ENCODE data around the gene POU6F2.

DNA sequence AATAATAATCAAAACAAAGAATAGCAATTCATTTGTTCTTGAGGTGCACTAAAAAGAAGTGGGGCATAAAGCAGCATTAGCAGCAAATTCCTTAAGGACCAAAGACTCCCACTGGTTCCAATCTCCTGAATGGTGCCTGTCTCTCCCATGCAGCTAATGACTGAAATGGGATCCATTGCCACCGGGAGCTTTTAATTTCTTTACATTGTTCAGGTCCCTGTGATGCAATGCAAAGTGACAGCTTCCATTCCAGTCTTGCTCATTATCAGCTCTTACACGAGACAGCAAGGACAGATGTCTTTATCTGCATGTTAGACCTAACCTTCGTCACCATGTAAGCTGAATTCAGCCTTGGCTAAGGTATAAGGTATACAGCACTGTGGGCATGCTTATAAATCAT, 148.1 kb downstream of the POU6F2 start:
- TF ChIP-seq CTCF (IDR thresholded peaks at IDR 0.05) (no peak), POLR2A (IDR thresholded peaks at IDR 0.05) (no peak)
